DMS 273 (cell line): ENCODE data around the gene MEGF6.

Experiments
- DNase-seq: peaks from one replicate; lab custom pipeline; 2025; ENCODE audit not compliant: unreplicated experiment; lab: John Stamatoyannopoulos, UW

The MEGF6 gene

GRCh38 chr1:3491291-3492246 is 119.7 kb downstream of the MEGF6 start:
- DNase-seq = peak; percentile 86

GRCh38 chr1:3490046-3490745 is 121.1 kb downstream of the MEGF6 start:
- no peak for DNase-seq

- no peak for DNase-seq
These were observed 122.9 kb downstream of the MEGF6 start for GRCh38 chr1:3488432-3488831.

GRCh38 chr1:3485016-3485415 is 126.3 kb downstream of the MEGF6 start:
- DNase-seq = no peak

GRCh38 chr1:3483801-3484444 is 127.4 kb downstream of the MEGF6 start:
- peak; percentile 73 for DNase-seq

- no peak for DNase-seq
These were observed 127.9 kb downstream of the MEGF6 start for GRCh38 chr1:3483380-3483779.

- peak; percentile 64 for DNase-seq
These were observed 128.9 kb downstream of the MEGF6 start for GRCh38 chr1:3482378-3482849.

GRCh38 chr1:3481836-3482375 is 129.4 kb downstream of the MEGF6 start:
- DNase-seq = peak; percentile 40

GRCh38 chr1:3481046-3481445 is 130.3 kb downstream of the MEGF6 start:
- no peak for DNase-seq

GRCh38 chr1:3480369-3480719 is 131.0 kb downstream of the MEGF6 start:
- no peak for DNase-seq

- DNase-seq = no peak
These were observed 131.6 kb downstream of the MEGF6 start for GRCh38 chr1:3479511-3480368.

- DNase-seq = no peak
These were observed 133.1 kb downstream of the MEGF6 start for GRCh38 chr1:3478187-3478586.

- peak; percentile 42 for DNase-seq
These were observed 133.9 kb downstream of the MEGF6 start for GRCh38 chr1:3477241-3477995.

- no peak for DNase-seq
These were observed 134.6 kb downstream of the MEGF6 start for GRCh38 chr1:3476666-3477065.

GRCh38 chr1:3475839-3476573 is 135.3 kb downstream of the MEGF6 start:
- no peak for DNase-seq

- DNase-seq = no peak
These were observed 136.9 kb downstream of the MEGF6 start for GRCh38 chr1:3474421-3474820.

GRCh38 chr1:3474016-3474415 is 137.3 kb downstream of the MEGF6 start:
- no peak for DNase-seq

- no peak for DNase-seq
These were observed 137.9 kb downstream of the MEGF6 start for GRCh38 chr1:3473381-3473844.

GRCh38 chr1:3472906-3473305 is 138.4 kb downstream of the MEGF6 start:
- no peak for DNase-seq
